T-helper 2 cell treated with Interferon-gamma antibody and Interleukin-4, amounts not matched to agents 100 ng/mL and 5 ng/mL, for 36 hours (primary cell): Measurements from ENCODE around the gene CAMLG. TPM values are rescaled to one million over a fixed set of nuclear protein-coding genes. Genes with fewer than 3 reads are reported as not detected.

Source experiments
- intact Hi-C: fragments of 100-400 bp; cut with micrococcal nuclease; formaldehyde crosslinking; loops from one replicate; pipeline ENCODE4 v1.15.1; 2023
- total RNA-seq: library from RNA; stranded (reverse); gene quantifications from 2 replicates; pipeline ENCODE4 v1.2.3, GENCODE V29; 2022

The CAMLG gene
- total RNA-seq, 1 donor from 2014 or later, result 22.5 TPM

- intact Hi-C loops, result no loop called here
These were observed 34.2 kb downstream of the CAMLG start for GRCh38 chr5:134772461-134773125.

GRCh38 chr5:134777366-134777765 lies 39.0 kb downstream of the CAMLG start:
- intact Hi-C loops, result no loop called here

GRCh38 chr5:134784241-134784920 lies 46.0 kb downstream of the CAMLG start:
- intact Hi-C loops, result no loop called here

DNA sequence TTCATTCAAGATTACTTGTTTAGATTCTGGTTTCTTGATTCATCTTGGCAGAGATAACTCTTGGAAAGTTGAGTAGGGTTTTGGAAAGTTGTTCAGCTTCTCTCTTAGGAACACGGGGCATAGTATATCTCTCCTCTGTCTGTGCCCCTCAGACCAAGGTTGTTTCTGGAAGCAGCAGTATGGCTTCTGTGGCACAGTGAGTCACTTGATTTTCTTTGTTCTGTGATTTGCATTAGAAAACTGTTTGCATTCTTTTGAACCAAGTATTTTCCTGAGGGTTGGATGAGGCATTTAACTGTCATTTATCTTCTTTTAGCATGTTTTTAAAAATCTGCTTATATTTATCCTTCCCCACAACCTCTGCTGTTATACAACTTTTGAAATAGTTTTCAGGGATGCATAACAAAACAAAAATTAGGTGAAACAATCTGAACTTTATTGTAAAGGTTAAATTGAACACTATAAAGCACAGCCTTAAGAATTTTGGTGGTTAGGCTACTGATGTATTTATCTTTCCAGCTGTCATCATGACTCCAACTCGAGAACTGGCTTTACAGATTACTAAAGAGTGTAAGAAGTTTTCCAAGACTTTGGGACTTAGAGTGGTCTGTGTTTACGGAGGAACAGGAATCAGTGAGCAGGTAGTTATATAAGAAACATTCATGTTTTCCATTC lies 46.7 kb downstream of the CAMLG start:
- intact Hi-C loops, result no loop called here

DNA sequence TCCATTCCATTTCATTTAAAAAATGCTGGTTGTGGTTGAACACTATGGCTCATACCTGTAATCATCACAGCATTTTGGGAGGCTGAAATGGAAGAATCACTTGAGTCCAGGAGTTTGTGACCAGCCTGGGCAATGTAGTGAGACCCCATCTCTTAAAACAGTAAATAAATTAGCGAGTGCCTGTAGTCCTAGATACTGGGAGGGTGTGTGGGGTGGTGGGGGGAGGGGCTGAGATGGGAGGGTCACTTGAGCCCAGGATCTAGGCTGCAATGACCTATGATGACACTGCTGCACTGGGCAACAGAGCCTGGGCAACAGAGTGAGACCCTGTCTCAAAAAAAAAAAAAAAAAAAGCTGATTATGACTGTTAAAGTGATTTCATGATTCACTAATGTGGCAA lies 49.3 kb downstream of the CAMLG start:
- intact Hi-C loops, result no loop called here

DNA sequence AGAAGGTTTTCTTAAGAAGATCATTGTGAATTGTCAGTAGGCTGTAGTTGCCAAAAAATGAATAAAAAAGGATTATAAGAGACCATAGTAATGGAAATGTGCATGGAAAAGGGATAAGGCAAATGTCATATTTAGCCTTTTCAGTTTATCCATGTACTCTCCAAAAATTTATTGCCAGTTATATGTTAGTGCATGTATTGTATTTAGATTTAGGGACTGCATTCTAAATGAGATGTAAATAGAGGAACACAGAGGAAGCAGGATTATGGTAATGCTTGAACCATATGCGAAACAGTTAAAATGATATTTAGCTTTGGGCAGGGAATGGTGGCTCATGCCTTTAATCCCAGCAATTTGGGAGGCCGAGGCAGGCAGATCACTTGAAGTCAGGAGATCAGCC lies 53.2 kb downstream of the CAMLG start:
- intact Hi-C loops, result no loop called here

DNA sequence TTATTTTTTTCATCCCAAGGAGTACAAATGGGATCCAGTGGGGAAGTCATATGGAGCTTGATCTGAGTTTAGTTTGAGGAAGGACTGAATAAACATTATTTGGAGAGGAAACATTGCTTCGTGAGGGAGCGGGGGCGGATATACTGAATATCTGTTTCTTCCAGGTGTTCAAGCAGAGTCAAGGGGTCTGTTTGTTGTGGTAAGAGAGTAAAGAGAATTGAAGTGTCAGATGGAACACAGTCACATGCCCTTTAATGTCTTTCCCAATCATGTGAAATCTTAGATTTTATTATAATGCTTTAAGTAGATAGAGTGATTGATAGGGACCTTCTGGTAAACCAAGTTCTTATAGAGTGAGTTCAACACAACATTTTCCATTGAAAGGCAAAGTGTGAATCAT lies 53.9 kb downstream of the CAMLG start:
- intact Hi-C loops, result no loop called here

DNA sequence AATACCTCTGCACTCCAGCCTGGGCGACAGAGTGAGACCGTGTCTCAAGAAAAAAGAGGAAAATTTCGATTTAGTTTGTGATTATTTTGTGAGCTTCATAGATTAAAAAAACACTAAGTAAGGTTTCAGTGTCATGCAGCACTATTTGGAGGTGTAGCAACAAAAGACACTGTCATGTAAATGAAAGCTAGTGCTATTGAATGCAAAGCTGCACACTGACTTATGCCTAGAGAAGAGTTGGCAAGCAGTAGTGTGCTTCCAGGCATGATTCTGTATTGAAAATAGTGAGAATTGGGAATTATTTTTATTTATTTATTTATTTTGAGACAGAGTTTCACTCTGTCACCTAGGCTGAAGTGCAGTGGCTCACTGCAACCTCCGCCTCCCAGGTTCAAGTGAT lies 54.8 kb downstream of the CAMLG start:
- intact Hi-C loops, result no loop called here

DNA sequence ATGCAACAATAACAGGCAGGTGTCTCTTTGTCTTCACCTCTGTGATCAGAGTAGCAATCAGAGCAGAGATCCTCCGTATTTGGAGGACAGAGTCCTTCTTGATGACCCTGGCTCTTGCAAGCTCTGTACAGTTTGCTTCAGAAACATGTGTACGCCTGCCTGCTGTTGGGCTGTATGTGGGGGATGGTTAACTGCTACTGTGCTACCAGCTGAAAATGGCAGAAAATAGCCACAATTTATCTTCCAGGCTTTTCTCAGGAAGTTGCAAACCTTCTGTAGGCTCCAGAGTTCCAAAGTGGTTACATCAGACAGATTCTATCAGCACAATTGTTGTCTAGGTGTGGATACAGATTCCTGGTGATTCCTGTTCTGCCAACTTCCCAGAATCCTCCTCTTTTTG lies 55.7 kb downstream of the CAMLG start:
- intact Hi-C loops, result no loop called here

GRCh38 chr5:134794819-134795218 lies 56.5 kb downstream of the CAMLG start:
- intact Hi-C loops, result no loop called here

DNA sequence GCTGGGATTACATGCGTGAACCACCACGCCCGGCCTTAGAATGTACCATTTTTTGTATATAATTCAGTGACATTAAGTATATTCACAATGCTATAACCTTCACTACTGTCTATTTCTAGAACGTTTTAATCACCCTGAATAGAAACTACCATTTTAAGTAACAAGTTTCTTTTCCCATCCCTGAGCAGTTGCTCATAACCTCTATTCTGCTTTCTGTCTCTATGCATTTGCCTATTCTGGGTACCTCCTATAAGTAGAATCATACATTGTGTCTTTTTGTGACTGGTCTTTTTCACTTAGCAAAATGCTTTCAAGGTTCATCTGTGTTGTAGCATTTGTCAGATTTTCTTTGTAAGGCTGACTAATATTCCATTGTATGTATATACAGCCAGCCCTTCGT lies 60.1 kb downstream of the CAMLG start:
- intact Hi-C loops, result no loop called here

Other genes starting within 250 kb of the CAMLG start
- 81.0 and 81.1 TPM in 2 replicates for gene JADE2, start 212.9 kb upstream of the CAMLG start, total RNA-seq
- 47.2 and 53.3 TPM in 2 replicates for gene SAR1B, start 105.7 kb upstream of the CAMLG start, total RNA-seq
- 26.7 and 27.0 TPM in 2 replicates for gene SEC24A, start 89.8 kb upstream of the CAMLG start, total RNA-seq
- gene DDX46, start 20.2 kb downstream of the CAMLG start, total RNA-seq, result 75.2 and 76.2 TPM in 2 replicates
- 31.5 and 34.3 TPM in 2 replicates for gene C5orf24, start 107.4 kb downstream of the CAMLG start, total RNA-seq
- 56.7 and 57.7 TPM in 2 replicates for gene TXNDC15, start 135.8 kb downstream of the CAMLG start, total RNA-seq
- 16.1 and 16.8 TPM in 2 replicates for gene PCBD2, start 166.6 kb downstream of the CAMLG start, total RNA-seq
- 0.70 and 0.95 TPM in 2 replicates for gene CATSPER3, start 229.4 kb downstream of the CAMLG start, total RNA-seq